Right forelimb (tissue), 1 donor: ENCODE data around the gene TSSK3.

Source experiments
- DNase-seq: peaks from one replicate; pipeline ENCODE4 v3.0.0-alpha.2; 2018

The TSSK3 gene

DNA sequence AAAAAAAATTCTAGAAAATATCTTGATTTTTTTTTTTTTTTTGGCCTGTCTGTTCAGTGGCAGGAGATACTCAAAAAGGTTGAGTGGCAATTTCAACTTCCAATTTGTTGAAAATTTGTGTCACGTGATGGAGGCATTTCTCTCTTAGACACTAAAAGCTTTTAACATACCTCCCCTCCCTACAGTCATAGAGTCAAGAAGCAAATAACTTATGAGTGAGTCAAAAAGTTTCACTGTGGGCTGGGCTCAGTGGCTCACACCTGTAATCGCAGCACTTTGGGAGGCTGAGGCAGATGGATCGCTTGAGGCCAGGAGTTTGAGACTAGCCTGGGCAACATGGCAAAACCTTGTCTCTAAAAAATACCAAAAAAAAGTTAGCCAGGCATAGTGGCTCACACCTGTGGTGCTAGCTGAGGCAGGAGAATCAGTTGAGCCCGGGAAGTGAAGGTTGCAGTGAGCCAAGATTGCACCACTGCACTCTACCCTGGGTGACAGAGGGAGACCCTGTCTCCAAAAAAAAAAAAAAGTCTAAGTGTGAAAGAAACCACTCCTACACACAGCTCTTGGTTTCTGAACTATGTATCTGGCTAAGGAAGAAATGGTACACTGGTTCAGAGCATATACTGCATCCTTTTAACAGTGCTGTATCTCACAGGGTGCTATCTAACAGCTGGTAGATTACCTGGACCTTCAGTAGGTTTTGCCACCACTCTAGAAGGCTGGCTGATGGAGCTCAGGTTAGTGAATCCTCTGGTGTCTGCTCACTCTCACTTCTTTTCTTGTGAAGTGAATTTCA lies 43.5 kb downstream of the TSSK3 start:
- DNase-seq: no peak

DNA sequence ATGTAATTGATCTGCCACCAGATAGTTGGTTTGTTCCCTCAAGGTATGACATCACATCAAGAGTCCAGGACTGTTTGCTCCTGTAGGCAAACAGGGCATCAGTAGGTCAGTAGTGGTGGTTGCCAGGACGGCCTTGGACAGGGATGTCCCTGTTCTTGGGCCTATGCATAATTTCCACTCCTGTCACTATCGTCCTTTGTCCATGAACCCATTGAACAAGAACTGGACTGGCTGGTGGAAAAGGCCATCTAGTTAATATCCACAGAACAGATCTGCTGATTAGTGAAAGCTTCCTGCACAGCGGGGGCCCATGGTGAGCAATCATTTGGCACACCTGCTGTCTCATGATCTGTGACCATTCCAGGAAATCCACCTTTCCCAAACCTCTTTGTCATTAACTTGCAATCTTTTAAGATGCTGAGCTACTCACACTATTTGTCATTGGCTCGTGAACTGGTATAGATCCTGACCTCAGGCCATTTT lies 44.3 kb downstream of the TSSK3 start:
- no peak for DNase-seq

DNA sequence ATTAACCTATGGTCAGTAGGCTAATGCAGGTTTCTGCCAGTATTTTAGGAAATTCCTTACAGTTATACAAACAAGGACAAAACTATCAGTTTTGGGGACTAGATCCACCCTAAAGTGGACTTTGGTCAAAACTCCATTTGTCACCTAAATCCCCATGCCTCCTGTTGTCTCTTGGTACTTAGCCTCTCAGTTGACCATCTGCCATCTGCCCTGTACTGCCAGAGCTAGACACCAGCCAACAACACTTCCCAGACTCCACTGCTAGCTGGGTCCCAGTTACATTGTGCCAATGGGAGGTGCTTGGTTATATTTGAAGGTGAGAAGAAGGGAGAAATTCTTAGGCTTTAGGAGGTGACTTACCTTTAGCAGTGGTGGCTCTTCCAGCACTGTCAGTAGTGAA lies 48.9 kb downstream of the TSSK3 start:
- DNase-seq: no peak

DNA sequence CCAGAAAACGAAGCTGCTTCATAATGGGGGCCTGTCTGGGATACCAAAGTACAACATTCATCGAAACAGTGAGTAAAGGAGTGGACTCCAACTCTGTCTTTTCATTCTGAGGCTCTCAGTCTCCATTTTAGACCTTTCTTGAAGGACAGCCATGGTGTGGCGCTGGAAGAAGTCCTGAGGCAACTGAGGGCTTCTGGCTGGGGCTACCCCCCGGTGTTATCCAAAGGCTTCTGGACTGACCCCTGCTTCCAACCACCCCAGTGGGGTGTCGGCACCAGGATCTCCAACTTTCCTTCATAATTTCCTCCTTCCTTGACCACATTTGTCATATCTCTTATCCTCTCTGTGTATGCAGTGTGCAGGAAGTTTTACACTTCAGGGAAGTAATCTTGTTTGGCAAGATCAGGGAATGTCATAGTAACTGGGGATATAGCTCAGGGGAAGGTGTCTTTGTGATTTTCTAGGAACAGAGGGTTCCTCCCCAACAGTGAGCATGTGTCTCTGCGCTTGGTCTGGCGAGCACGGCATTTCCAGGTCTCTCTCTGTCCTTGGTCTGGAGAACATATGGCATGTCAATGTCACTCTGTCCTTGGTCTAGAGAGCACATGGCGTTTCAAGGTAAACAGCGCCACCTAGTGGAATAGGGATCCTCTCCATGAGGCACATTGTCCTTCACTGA lies 51.3 kb downstream of the TSSK3 start:
- no peak for DNase-seq
